ENCODE measurements around the gene EHBP1L1. TPM values are rescaled to one million over a fixed set of nuclear protein-coding genes. Genes with fewer than 3 reads are reported as not detected.
A peak's percentile ranks its signal among the peaks of the same experiment; 100 is the strongest.

The EHBP1L1 gene
- total RNA-seq, 2 experiments from 2014 or later: 118 to 120 TPM

DNA sequence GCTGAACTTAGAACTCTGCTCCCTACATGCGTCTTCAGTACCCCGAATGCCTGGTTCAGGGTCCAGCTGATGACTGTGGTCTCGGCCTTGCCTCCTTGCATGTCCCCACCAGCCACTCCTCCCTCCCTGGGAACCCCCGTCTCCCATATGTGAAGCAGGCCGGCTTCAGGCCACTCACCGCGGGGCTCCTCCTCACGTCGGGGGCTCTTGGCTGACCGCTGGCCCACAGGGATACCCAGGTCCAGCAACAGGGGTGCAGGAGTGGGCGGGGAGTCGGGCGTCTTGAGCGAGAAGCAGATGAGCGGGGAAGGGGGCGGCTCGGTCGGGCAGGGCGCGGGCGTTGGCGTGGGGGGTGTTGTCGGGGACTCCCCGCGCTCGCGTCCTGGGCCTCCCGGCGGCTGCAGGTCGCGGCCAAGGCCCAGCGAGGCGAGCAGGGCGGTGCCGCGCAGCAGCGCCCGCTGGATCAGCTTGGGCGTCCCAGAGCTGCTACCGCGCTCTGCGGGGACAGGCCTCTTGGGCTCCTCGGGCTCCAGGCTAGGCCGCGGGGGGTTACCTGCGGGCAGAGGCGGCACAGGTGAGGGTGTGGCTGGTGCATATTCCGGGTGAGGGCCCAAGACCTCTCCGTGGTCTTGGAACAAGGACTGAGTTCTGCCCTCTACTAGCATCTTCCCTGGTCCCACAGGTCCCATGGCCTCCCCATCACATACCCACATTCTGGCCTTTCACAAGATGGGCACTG lies 23.5 kb downstream of the EHBP1L1 start:
- no peaks in the 10 kb centered on the region for H3K4me1 Mint-ChIP-seq
- H3K36me3 Mint-ChIP-seq: peaks cover 5% of the 10 kb centered on the region
- no peak for DNase-seq
- POLR2A ChIA-PET: interaction anchor here (0.7 kb wide), 1 partner anchor 53 kb away, joined by 4 read pairs; no protein-coding TSS in a partner anchor
- no peak for ATAC-seq (ENCODE audit: low read depth)
- H3K9me3 Mint-ChIP-seq: no peaks in the 10 kb centered on the region
- no peak overlapping the region for H3K4me3 Mint-ChIP-seq
- no peak overlapping the region for H3K27ac Mint-ChIP-seq
- H3K27me3 Mint-ChIP-seq: no peaks in the 10 kb centered on the region

DNA sequence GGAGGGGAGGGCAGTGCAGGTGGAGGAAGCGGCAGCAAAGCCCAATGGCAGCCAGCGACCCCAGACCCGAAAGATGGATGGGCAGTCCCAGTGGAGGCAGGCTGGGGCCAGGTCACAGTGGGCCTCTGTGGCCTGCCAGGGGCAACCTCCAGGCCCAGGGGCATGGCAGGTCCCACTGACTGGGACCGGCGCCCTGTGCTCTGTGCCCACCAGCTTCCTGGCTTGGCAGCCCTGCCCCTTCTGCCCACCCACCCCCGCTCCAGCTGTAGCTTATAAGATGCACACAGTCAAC lies 24.0 kb downstream of the EHBP1L1 start:
- H3K4me3 Mint-ChIP-seq: no peak overlapping the region
- H3K27ac Mint-ChIP-seq: no peak overlapping the region
- no peak for DNase-seq
- H3K4me1 Mint-ChIP-seq: no peaks in the 10 kb centered on the region
- H3K9me3 Mint-ChIP-seq: no peaks in the 10 kb centered on the region
- ATAC-seq (ENCODE audit: low read depth): no peak
- peaks cover 5% of the 10 kb centered on the region for H3K36me3 Mint-ChIP-seq
- POLR2A ChIA-PET: interaction anchor here (0.7 kb wide), 1 partner anchor 53 kb away, joined by 4 read pairs; no protein-coding TSS in a partner anchor
- no peaks in the 10 kb centered on the region for H3K27me3 Mint-ChIP-seq

DNA sequence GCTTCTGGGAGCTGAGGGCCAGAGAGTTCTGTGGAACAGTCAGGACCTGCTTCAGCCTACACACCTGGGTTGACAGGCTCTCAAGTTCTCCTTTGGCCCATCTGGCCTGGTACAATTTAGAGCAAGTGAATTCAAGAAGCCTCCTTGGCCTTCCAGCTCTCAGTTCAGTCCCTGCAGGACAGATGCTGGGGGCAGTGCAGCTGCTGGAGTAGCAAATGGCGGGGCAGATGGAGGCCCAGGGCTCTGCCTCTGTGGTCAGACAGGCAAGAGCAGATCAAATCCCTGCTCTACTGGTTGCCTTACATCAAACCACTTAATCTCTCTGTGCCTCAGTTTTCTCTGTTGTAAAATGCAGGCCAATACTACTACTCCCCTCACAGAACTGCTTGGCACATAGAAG lies 28.4 kb downstream of the EHBP1L1 start:
- Mint-ChIP-seq H3K4me1 (no peaks in the 10 kb centered on the region), H3K9me3 (no peaks in the 10 kb centered on the region), H3K27me3 (no peaks in the 10 kb centered on the region), H3K4me3 (no peak overlapping the region), H3K36me3 (peaks cover 7% of the 10 kb centered on the region), H3K27ac (no peak overlapping the region)
- POLR2A ChIA-PET: interaction anchor here (0.8 to 1.4 kb wide), 3 partner anchors 8 to 17 kb away, joined by 3 to 5 read pairs (median 4); partner anchors contain the start of gene PCNX3
- DNase-seq (no peak), ATAC-seq (ENCODE audit: low read depth) (no peak)

DNA sequence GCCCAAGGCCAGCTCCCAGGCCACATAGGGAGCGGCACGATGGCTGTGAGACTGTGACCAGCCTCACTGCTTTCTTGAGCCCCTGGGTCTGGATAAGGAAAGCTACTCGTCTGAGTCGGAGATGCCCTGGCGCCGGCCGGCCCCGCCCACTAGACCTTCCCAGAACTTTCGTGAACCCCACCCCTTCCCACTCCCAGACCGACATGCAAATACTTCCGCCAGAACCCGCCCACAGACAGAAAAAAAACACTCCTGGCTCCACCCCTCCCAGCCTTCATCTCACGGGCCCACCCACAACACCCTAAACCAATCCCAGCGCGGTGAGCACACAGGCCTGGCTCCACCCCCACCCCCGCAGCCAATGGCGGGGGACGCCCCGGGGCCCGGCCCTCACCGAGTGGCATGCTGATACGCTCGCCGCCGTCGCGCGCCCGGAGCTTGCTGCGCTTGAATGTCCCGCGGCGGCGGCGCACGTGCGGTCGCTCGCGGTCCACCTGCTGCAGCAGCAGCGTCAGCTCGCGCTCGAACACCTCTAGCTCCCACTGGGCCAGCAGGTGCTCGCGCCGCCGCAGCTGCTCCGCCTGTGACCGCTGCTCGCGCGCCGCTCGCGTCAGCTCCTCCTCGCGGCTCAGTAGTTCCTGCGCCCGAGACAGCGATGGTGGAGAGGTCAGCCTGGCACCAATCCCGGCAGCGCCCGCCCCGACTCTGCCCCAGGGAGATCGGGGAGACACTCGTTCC lies 31.2 kb downstream of the EHBP1L1 start:
- Mint-ChIP-seq H3K36me3 (peaks cover 9% of the 10 kb centered on the region), H3K27ac (no peak overlapping the region), H3K9me3 (no peaks in the 10 kb centered on the region), H3K4me1 (peaks cover 14% of the 10 kb centered on the region), H3K4me3 (no peak overlapping the region), H3K27me3 (no peaks in the 10 kb centered on the region)
- ATAC-seq (ENCODE audit: low read depth): no peak
- POLR2A ChIA-PET: interaction anchor here (0.5 kb wide), 1 partner anchor 98 kb away, joined by 3 read pairs; no protein-coding TSS in a partner anchor
- DNase-seq: no peak

DNA sequence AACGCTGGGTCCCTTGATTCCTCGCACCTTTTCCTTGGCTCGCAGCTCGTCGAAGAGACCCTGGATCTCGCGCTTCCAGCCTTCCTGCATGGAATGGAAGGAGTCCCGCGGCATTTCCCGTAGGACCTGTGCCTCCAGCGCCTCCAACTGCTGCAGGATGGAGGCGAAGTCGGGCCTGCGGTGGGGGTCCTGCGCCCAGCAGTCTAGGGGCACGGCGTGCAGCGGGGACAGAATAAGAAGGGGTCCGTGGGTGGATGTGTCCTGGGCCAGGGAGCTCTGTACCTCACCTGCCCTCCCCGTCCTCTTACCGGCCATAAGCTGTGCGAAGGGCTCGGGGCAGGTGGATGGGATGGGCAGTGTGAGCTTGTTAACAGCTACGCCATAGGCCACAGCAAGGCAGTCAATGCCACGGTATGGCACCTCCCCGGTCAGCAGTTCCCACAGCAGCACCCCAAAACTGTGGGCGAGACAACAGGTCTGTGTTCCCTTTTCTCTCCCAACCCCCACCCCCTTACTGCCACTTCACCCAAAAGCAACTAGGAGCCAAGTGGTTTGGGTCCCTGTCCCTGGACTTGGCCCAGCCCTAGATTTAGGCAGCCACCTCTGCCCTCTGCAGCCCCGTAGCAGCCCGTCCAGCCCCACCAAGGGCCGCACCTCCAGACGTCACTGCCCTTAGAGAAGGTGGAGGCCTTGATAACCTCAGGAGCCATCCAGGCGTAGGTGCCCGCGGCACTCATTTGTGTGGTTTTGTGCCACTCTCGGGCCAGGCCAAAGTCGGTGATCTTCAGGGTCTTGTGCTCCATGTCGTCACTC lies 32.0 kb downstream of the EHBP1L1 start:
- Mint-ChIP-seq H3K4me1 (peaks cover 20% of the 10 kb centered on the region), H3K27me3 (no peaks in the 10 kb centered on the region), H3K27ac (no peak overlapping the region), H3K9me3 (no peaks in the 10 kb centered on the region), H3K36me3 (peaks cover 11% of the 10 kb centered on the region), H3K4me3 (no peak overlapping the region)
- ATAC-seq (ENCODE audit: low read depth): no peak
- DNase-seq: no peak
- POLR2A ChIA-PET: interaction anchor here (0.5 kb wide), 1 partner anchor 99 kb away, joined by 3 read pairs; no protein-coding TSS in a partner anchor

DNA sequence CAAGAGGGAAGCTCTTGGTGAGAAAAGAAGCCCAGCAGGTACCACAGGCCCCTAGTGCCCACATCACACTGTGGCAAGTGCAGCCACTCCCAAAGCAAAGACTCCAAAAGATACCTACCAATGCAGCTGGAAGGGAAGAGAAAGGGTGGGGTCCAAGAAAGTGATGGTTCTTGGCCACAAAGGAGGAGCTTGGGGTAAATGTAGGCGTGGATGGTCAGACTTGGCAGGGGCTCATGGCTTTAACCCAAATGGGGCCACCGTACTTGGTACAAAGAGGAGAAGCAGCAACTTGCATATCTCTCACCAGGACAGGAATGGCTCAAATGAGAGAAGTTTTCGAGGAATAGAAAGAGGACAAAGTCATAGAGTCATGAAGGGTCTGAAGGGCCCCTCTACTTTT lies 33.4 kb downstream of the EHBP1L1 start:
- H3K4me3 Mint-ChIP-seq: no peak overlapping the region
- H3K27me3 Mint-ChIP-seq: no peaks in the 10 kb centered on the region
- ATAC-seq (ENCODE audit: low read depth) (no peak), DNase-seq (no peak)
- peaks cover 20% of the 10 kb centered on the region for H3K4me1 Mint-ChIP-seq
- peak overlapping the region; percentile 43 for H3K27ac Mint-ChIP-seq
- POLR2A ChIA-PET: interaction anchor here (0.7 to 1.4 kb wide), 4 partner anchors 14 to 102 kb away, joined by 3 read pairs; partner anchors contain the start of genes FAM89B and KCNK7
- H3K36me3 Mint-ChIP-seq: peaks cover 6% of the 10 kb centered on the region
- no peaks in the 10 kb centered on the region for H3K9me3 Mint-ChIP-seq

DNA sequence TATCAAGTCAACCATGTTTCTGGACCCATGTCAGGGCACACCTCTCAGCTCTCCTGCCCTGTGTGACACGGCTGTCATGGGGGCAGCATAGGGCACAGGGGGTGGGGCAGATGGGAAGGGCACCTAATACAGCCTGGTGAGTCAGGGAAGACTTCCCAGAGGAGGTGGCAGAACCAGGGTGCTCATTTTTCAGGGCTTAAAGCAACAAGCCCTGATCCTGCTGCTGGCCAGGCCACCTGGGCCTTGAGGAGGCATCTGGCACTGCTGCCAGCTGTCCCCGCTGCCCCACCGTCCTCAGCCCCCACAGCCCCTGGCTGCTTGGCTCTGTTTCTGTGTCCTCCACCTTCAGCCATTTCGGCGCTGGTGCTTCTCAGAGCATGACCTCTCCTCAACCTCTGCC lies 33.8 kb downstream of the EHBP1L1 start:
- no peaks in the 10 kb centered on the region for H3K9me3 Mint-ChIP-seq
- H3K36me3 Mint-ChIP-seq: peaks cover 6% of the 10 kb centered on the region
- H3K4me1 Mint-ChIP-seq: peaks cover 20% of the 10 kb centered on the region
- DNase-seq (no peak), ATAC-seq (ENCODE audit: low read depth) (no peak)
- POLR2A ChIA-PET: interaction anchor here (0.5 to 1.8 kb wide), 4 partner anchors 14 to 29 kb away, joined by 3 to 7 read pairs (median 3); partner anchors contain the start of genes KCNK7 and SIPA1
- H3K4me3 Mint-ChIP-seq: no peak overlapping the region
- peak overlapping the region; percentile 73 for H3K27ac Mint-ChIP-seq
- H3K27me3 Mint-ChIP-seq: no peaks in the 10 kb centered on the region

DNA sequence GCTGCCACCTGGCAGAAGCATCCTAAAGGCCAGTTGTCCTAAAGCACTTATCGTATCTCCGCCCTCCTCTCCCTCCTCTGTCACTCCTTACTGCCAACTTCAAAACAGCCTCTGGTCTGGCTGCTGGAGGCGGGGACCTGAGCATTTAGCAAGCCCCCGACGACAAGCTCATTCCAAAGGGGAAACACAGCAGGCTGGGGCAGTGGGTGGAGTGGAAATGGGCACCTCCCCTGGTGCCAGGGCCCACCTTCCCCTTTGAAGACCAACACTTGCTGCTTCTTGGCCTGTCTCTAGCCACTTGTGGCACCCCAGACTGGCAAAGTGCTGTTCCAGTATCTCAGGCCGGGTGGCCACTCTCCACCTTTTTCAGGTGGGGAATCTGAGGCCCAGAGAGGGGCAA lies 34.6 kb downstream of the EHBP1L1 start:
- POLR2A ChIA-PET: interaction anchor here (1.3 to 1.8 kb wide), 3 partner anchors 13 to 28 kb away, joined by 3 to 7 read pairs (median 4); partner anchors contain the start of gene SIPA1
- H3K9me3 Mint-ChIP-seq: no peaks in the 10 kb centered on the region
- peaks cover 6% of the 10 kb centered on the region for H3K36me3 Mint-ChIP-seq
- no peaks in the 10 kb centered on the region for H3K27me3 Mint-ChIP-seq
- ATAC-seq (ENCODE audit: low read depth): no peak
- no peak overlapping the region for H3K4me3 Mint-ChIP-seq
- peaks cover 20% of the 10 kb centered on the region for H3K4me1 Mint-ChIP-seq
- peak overlapping the region; percentile 73 for H3K27ac Mint-ChIP-seq
- no peak for DNase-seq

DNA sequence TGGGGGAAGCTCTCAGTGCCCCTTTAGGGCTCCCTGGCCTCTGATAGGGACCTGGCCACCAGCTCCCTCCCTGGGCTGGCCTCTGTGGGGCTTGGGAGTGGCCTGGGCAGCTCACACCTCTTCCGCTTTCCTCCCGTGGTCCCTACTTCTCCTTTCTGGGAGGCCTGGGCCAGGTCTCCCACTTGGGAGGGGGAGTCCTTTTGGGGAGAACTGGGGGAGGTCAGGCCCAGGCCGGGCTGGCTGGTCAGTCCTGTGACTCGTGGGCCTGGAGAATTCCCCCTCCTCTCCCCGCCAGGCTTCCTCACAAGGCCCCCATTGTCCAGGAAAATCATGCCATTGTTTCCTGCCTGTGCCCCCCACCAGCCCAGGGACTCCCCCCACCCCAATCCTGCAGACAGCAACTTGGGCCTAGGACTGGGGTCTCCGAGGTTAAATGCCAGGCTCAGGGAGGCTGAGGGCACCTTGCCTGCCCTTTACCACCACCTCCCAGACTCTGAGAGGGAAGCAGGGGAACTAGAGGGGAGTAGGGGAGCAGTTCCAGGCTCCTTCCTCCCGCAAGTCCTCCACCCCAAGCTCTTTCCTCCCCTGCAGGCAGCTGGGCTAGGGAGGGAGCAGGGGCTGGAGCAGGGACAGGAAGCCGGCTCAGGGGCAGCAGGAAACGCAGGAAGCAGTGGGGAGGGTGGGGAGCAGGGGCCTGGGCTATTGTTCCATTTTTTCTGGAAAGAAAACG lies 35.3 kb downstream of the EHBP1L1 start:
- Mint-ChIP-seq H3K36me3 (peaks cover 6% of the 10 kb centered on the region), H3K4me3 (peak overlapping the region; percentile 52), H3K9me3 (no peaks in the 10 kb centered on the region), H3K27ac (peak overlapping the region; percentile 47), H3K4me1 (peaks cover 20% of the 10 kb centered on the region), H3K27me3 (no peaks in the 10 kb centered on the region)
- no peak for DNase-seq
- POLR2A ChIA-PET: interaction anchor here (1.3 to 2.1 kb wide), 3 partner anchors 14 to 42 kb away, joined by 4 to 8 read pairs (median 7); partner anchors contain the start of gene SIPA1
- ATAC-seq (ENCODE audit: low read depth): no peak

DNA sequence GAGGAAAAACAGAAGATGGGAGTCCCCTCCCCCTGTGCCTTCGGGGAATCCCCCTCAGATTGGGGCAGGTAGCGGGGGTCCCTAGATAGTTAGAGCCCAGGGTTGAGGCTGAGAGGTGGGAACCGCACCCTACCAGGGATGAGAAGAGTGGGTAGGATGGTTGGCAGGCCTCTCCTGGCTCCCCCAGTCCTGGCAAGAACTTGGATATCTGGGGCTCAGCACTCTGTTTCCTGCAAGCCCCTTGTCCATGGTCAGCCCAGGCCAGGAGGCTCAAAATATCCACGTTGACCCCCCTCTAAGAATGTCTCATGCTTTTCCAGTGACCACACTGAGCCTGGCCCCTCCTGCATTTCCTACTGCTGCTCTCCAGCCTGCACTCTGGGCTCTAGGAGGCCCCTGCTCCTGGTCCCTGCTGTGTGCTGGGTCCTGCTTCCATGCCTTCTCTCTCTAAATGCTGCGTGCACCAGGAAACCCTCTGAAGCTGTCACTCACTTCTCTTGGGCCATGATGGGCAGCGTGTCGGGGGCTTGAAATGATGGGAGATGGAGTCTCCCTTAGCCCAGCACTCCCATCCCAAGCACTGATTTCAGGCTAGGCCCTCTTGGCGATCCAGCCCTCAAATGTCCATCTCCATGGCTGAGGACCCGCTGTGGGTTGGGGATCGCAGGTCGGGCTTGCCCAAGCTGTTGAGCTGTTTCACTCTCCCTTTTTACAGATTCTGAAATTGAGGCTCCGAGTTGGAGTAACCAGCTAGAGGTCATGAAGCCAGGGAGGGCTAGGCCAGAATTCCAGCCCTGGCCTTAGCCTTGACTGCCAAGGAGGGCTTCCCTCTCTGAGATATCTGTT lies 36.1 kb downstream of the EHBP1L1 start:
- Mint-ChIP-seq H3K36me3 (peaks cover 8% of the 10 kb centered on the region), H3K27ac (peak overlapping the region; percentile 90), H3K4me3 (peak overlapping the region; percentile 96), H3K9me3 (no peaks in the 10 kb centered on the region), H3K27me3 (no peaks in the 10 kb centered on the region), H3K4me1 (peaks cover 27% of the 10 kb centered on the region)
- POLR2A ChIA-PET: interaction anchor here (0.5 to 2.1 kb wide), 6 partner anchors 8 to 248 kb away, joined by 3 to 8 read pairs (median 4); partner anchors contain the start of gene RELA
- ATAC-seq (ENCODE audit: low read depth) (no peak), DNase-seq (no peak)

DNA sequence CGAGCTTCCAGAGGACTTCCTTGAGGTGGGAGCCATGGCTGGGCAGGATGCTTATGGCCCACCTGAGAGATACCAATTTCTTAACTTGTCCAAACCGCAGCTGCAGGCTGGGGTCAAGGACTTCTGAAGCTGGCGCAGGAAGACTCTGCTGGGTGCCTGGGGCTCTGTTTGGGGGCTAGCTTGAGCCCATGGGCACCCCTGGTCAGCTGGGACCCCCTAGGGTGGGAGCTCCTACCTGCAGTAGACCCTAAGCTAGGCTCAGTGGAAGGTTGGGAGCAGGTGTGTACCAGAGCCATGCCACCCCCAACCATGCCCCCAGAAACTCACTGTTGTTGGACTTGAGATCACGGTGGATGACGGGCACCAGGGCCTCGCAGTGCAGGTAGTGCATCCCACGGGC lies 36.8 kb downstream of the EHBP1L1 start:
- H3K4me1 Mint-ChIP-seq: peaks cover 28% of the 10 kb centered on the region
- ATAC-seq (ENCODE audit: low read depth) (no peak), DNase-seq (no peak)
- no peaks in the 10 kb centered on the region for H3K27me3 Mint-ChIP-seq
- peak overlapping the region; percentile 90 for H3K27ac Mint-ChIP-seq
- H3K4me3 Mint-ChIP-seq: peak overlapping the region; percentile 96
- no peaks in the 10 kb centered on the region for H3K9me3 Mint-ChIP-seq
- POLR2A ChIA-PET: interaction anchor here (0.5 to 2.8 kb wide), 10 partner anchors 9 to 247 kb away, joined by 3 to 13 read pairs (median 4); partner anchors contain the start of genes RELA and ZNRD2
- peaks cover 11% of the 10 kb centered on the region for H3K36me3 Mint-ChIP-seq

Measured in activated naive CD8-positive, alpha-beta T cell treated with anti-CD3 and anti-CD28 coated beads, Interleukin-2, amount 10 ng/mL, durations not matched to agents 7 days and 5 days (primary cell).